ENCODE measurements around the gene TLCD5.

DNA sequence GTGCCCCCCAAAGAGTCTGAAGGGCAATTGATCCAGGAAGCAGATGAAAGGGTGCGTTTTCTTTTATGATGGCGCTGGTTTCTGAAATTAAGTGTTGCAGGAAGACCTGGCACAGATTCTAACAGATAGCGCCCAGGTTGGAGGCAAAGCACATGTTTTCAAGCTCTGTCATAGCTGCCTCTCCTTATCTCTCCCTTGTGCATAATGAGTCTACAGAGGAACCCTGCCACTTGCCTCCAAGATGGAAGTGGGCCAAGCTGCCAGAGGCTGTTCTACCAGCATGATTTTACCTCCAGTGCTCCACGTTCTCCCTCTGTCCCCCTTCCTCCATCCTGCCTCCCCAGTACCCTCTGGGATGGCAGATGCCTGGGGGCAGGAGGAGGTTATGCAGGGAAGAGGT is 30.0 kb upstream of the TLCD5 start:
- TF ChIP-seq EP300 (IDR thresholded peaks at IDR 0.05; ENCODE audit: borderline replicate concordance), result no peak
- no peak for TF ChIP-seq YY1 (IDR thresholded peaks at IDR 0.05; ENCODE audit: low read depth)
- no peak for TF ChIP-seq FOXM1 (IDR thresholded peaks at IDR 0.05; ENCODE audit: borderline replicate concordance, low read depth)
- TF ChIP-seq, protein P1, sequence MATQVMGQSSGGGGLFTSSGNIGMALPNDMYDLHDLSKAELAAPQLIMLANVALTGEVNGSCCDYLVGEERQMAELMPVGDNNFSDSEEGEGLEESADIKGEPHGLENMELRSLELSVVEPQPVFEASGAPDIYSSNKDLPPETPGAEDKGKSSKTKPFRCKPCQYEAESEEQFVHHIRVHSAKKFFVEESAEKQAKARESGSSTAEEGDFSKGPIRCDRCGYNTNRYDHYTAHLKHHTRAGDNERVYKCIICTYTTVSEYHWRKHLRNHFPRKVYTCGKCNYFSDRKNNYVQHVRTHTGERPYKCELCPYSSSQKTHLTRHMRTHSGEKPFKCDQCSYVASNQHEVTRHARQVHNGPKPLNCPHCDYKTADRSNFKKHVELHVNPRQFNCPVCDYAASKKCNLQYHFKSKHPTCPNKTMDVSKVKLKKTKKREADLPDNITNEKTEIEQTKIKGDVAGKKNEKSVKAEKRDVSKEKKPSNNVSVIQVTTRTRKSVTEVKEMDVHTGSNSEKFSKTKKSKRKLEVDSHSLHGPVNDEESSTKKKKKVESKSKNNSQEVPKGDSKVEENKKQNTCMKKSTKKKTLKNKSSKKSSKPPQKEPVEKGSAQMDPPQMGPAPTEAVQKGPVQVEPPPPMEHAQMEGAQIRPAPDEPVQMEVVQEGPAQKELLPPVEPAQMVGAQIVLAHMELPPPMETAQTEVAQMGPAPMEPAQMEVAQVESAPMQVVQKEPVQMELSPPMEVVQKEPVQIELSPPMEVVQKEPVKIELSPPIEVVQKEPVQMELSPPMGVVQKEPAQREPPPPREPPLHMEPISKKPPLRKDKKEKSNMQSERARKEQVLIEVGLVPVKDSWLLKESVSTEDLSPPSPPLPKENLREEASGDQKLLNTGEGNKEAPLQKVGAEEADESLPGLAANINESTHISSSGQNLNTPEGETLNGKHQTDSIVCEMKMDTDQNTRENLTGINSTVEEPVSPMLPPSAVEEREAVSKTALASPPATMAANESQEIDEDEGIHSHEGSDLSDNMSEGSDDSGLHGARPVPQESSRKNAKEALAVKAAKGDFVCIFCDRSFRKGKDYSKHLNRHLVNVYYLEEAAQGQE (IDR thresholded peaks at IDR 0.05; ENCODE audit: low read depth), result no peak
- no peak for TF ChIP-seq CEBPB (IDR thresholded peaks at IDR 0.05)
- no peak for TF ChIP-seq TAF1 (IDR thresholded peaks at IDR 0.05; ENCODE audit: low read depth)
- TF ChIP-seq RAD21 (IDR thresholded peaks at IDR 0.05; ENCODE audit: low read depth), result no peak

Data from Ishikawa (cell line).